A673 (cell line): ENCODE data around the gene ESR1. TPM values are rescaled to one million over a fixed set of nuclear protein-coding genes. Genes with fewer than 3 reads are reported as not detected.

Source experiments
- BruUV-seq: library from RNA; stranded (reverse); fragments of 400-500 nt; replicated peaks from 2 replicates; lab custom pipeline; 2021; lab: Mats Ljungman, UMichigan
- CTCF ChIA-PET: fragments of 300-600 bp; sonication (Branson Sonifier 250); formaldehyde crosslinking; loops from one replicate; lab custom pipeline; 2022; ENCODE audit warnings: antibody characterized with exemption; lab: Charles Lee
- POLR2A ChIA-PET: fragments of 300-600 bp; sonication (Branson Sonifier 250); formaldehyde crosslinking; loops from one replicate; lab custom pipeline; 2022; ENCODE audit warnings: antibody characterized with exemption; ENCODE audit not compliant: low non-redundant PET; lab: Charles Lee
- DNase-seq: peaks from one replicate; pipeline ENCODE4 v3.0.0-alpha.2; 2015; ENCODE audit warnings: low spot score
- H3K27ac ChIP-seq: fragments of 200-600 bp; sonication (generic); 2 replicates; pipeline ENCODE4 v1.5.1; 2016; ENCODE audit warnings: mixed run types, low read depth, mild to moderate bottlenecking, mixed read lengths, antibody characterized with exemption, low read length; ENCODE audit not compliant: poor library complexity, severe bottlenecking
- H3K27me3 ChIP-seq: fragments of 200-600 bp; sonication (generic); replicated peaks from 2 replicates; pipeline ENCODE4 v1.6.1; 2017; ENCODE audit warnings: mixed run types, low read depth, mild to moderate bottlenecking, mixed read lengths, antibody characterized with exemption, low read length; ENCODE audit not compliant: insufficient read depth, poor library complexity
- H3K36me3 ChIP-seq: fragments of 200-600 bp; sonication (generic); 2 replicates; pipeline ENCODE4 v1.6.1; 2016; ENCODE audit warnings: mixed run types, mild to moderate bottlenecking, mixed read lengths, antibody characterized with exemption, low read length; ENCODE audit not compliant: insufficient read depth, poor library complexity, severe bottlenecking
- H3K4me1 ChIP-seq: fragments of 200-600 bp; sonication (generic); 2 replicates; pipeline ENCODE4 v1.6.1; 2017; ENCODE audit warnings: mixed run types, mild to moderate bottlenecking, mixed read lengths, antibody characterized with exemption, low read length; ENCODE audit not compliant: insufficient read depth, poor library complexity, severe bottlenecking
- H3K4me3 ChIP-seq: fragments of 200-600 bp; sonication (generic); 2 replicates; pipeline ENCODE4 v1.5.1; 2016; ENCODE audit warnings: low read depth, mixed run types, mild to moderate bottlenecking, mixed read lengths, low read length; ENCODE audit not compliant: poor library complexity, severe bottlenecking
- H3K9me3 ChIP-seq: fragments of 200-600 bp; sonication (generic); 2 replicates; pipeline ENCODE4 v1.6.1; 2016; ENCODE audit warnings: mixed run types, low read depth, mild to moderate bottlenecking, mixed read lengths, antibody characterized with exemption, low read length; ENCODE audit not compliant: poor library complexity, severe bottlenecking
- CTCF ChIP-seq: fragments of 300-800, 200-600 bp; sonication (generic); conservative IDR thresholded peaks from 2 replicates; pipeline ENCODE4 v1.5.1; 2017; ENCODE audit warnings: low read depth, mild to moderate bottlenecking, antibody characterized with exemption, low read length, moderate library complexity, mixed read lengths
- EZH2 ChIP-seq: fragments of 200-600 bp; sonication (generic); IDR thresholded peaks from 2 replicates; pipeline ENCODE4 v1.6.1; 2017; ENCODE audit warnings: borderline replicate concordance, low read depth, mild to moderate bottlenecking, mixed read lengths, antibody characterized with exemption, low read length; ENCODE audit not compliant: poor library complexity, severe bottlenecking
- intact Hi-C: fragments of 100-400 bp; cut with micrococcal nuclease; formaldehyde crosslinking; loops from one replicate; pipeline ENCODE4 v1.10.0; 2022; ENCODE audit not compliant: unreplicated experiment
- total RNA-seq: library from RNA; stranded (reverse); gene quantifications from 2 replicates; pipeline ENCODE4 v1.2.3, GENCODE V29; 2021

The ESR1 gene
- total RNA-seq, 1 experiment from 2014 or later: not detected

GRCh38 chr6:151796842-151797530, 10.5 kb upstream of the ESR1 start:
- Histone ChIP-seq H3K36me3 (no peaks in the 10 kb centered on the region), H3K4me3 (no peak overlapping the region), H3K27ac (no peak overlapping the region), H3K9me3 (no peaks in the 10 kb centered on the region), H3K27me3 (peaks cover 24% of the 10 kb centered on the region), H3K4me1 (no peaks in the 10 kb centered on the region)
- TF ChIP-seq CTCF (no peak), EZH2 (no peak)
- CTCF ChIA-PET: no interaction called here
- no TSS peak for BruUV-seq
- POLR2A ChIA-PET: no interaction called here
- intact Hi-C loops: no loop called here
- DNase-seq: no peak

- POLR2A ChIA-PET: no interaction called here
- no TSS peak for BruUV-seq
- Histone ChIP-seq H3K9me3 (no peaks in the 10 kb centered on the region), H3K4me1 (no peaks in the 10 kb centered on the region), H3K36me3 (no peaks in the 10 kb centered on the region), H3K27ac (no peak overlapping the region), H3K4me3 (no peak overlapping the region), H3K27me3 (peaks cover 90% of the 10 kb centered on the region)
- intact Hi-C loops: no loop called here
- DNase-seq: no peak
- CTCF ChIA-PET: no interaction called here
- TF ChIP-seq CTCF (no peak), EZH2 (no peak)
These were observed 3.7 kb upstream of the ESR1 start for GRCh38 chr6:151803743-151804142.

- Histone ChIP-seq H3K4me1 (no peaks in the 10 kb centered on the region), H3K36me3 (no peaks in the 10 kb centered on the region), H3K27ac (no peak overlapping the region), H3K9me3 (no peaks in the 10 kb centered on the region), H3K4me3 (no peak overlapping the region), H3K27me3 (peaks cover 95% of the 10 kb centered on the region)
- intact Hi-C loops: no loop called here
- no peak for TF ChIP-seq EZH2
- TF ChIP-seq CTCF: no peak
- ChIA-PET POLR2A (no interaction called here), CTCF (no interaction called here)
- no peak for DNase-seq
- BruUV-seq: no TSS peak
These were observed 2.7 kb upstream of the ESR1 start for GRCh38 chr6:151804585-151805285.
